Hepatocyte (in vitro differentiated cells): ENCODE results near the gene CA11.

ENCODE experiments used
- CTCF ChIP-seq: fragments of 200-600 bp; sonication (generic); IDR thresholded peaks from 2 replicates; pipeline ENCODE4 v1.5.1; 2016; ENCODE audit warnings: antibody characterized with exemption, mild to moderate bottlenecking; ENCODE audit not compliant: poor library complexity
- EZH2 ChIP-seq: fragments of 200-600 bp; sonication (generic); IDR thresholded peaks from 2 replicates; pipeline ENCODE4 v1.6.1; 2016; ENCODE audit warnings: antibody characterized with exemption, mild to moderate bottlenecking, borderline replicate concordance

- TF ChIP-seq CTCF (no peak), EZH2 (no peak)
Measured at GRCh38 chr19:48654299-48655059, 8.5 kb upstream of the CA11 start.
